ENCODE measurements around the gene MCM9.
"Not testable (repeated sequence)": the region's sequence is repeated elsewhere in the genome, so short reads cannot be mapped to it uniquely, and the experiment has no call there.

Gene MCM9

GRCh38 chr6:118799826-118800225 lies 135.1 kb downstream of the MCM9 start:
- no peak for DNase-seq (ENCODE audit: low read depth)

GRCh38 chr6:118796548-118796947 lies 138.4 kb downstream of the MCM9 start:
- DNase-seq (ENCODE audit: low read depth), result not testable (repeated sequence)

More at GRCh38 chr6:118799826-118800225, 135.1 kb downstream of the MCM9 start:
- no peak overlapping the region for H3K4me3 ChIP-seq (ENCODE audit: low read depth, low read length)
- TF ChIP-seq POLR2A (IDR thresholded peaks at IDR 0.05; ENCODE audit: extremely low read depth, insufficient read length) (no peak), CTCF (IDR thresholded peaks at IDR 0.05; ENCODE audit: low read depth, low read length) (no peak), MAX (IDR thresholded peaks at IDR 0.05; ENCODE audit: low read depth, low read length) (no peak), MYC (IDR thresholded peaks at IDR 0.05; ENCODE audit: low read depth, low read length) (no peak)

GRCh38 chr6:118791499-118791898 lies 143.5 kb downstream of the MCM9 start:
- no peak for TF ChIP-seq POLR2A (IDR thresholded peaks at IDR 0.05; ENCODE audit: extremely low read depth, insufficient read length)
- no peak for TF ChIP-seq MAX (IDR thresholded peaks at IDR 0.05; ENCODE audit: low read depth, low read length)
- TF ChIP-seq MYC (IDR thresholded peaks at IDR 0.05; ENCODE audit: low read depth, low read length), result no peak
- TF ChIP-seq CTCF (IDR thresholded peaks at IDR 0.05; ENCODE audit: low read depth, low read length), result no peak

More at GRCh38 chr6:118796548-118796947, 138.4 kb downstream of the MCM9 start:
- not testable (repeated sequence) for H3K4me3 ChIP-seq (ENCODE audit: low read depth, low read length)

GRCh38 chr6:118789954-118790353 lies 145.0 kb downstream of the MCM9 start:
- DNase-seq (ENCODE audit: low read depth), result no peak
- TF ChIP-seq MAX (IDR thresholded peaks at IDR 0.05; ENCODE audit: low read depth, low read length), result no peak
- no peak for TF ChIP-seq CTCF (IDR thresholded peaks at IDR 0.05; ENCODE audit: low read depth, low read length)
- no peak for TF ChIP-seq MYC (IDR thresholded peaks at IDR 0.05; ENCODE audit: low read depth, low read length)
- TF ChIP-seq POLR2A (IDR thresholded peaks at IDR 0.05; ENCODE audit: extremely low read depth, insufficient read length), result no peak
- H3K4me3 ChIP-seq (ENCODE audit: low read depth, low read length), result no peak overlapping the region

More at GRCh38 chr6:118791499-118791898, 143.5 kb downstream of the MCM9 start:
- no peak overlapping the region for H3K4me3 ChIP-seq (ENCODE audit: low read depth, low read length)
- no peak for DNase-seq (ENCODE audit: low read depth)

GRCh38 chr6:118789419-118789818 lies 145.5 kb downstream of the MCM9 start:
- TF ChIP-seq MYC (IDR thresholded peaks at IDR 0.05; ENCODE audit: low read depth, low read length) (no peak), POLR2A (IDR thresholded peaks at IDR 0.05; ENCODE audit: extremely low read depth, insufficient read length) (no peak), MAX (IDR thresholded peaks at IDR 0.05; ENCODE audit: low read depth, low read length) (no peak), CTCF (IDR thresholded peaks at IDR 0.05; ENCODE audit: low read depth, low read length) (no peak)
- no peak for DNase-seq (ENCODE audit: low read depth)

GRCh38 chr6:118788702-118789101 lies 146.3 kb downstream of the MCM9 start:
- no peak for DNase-seq (ENCODE audit: low read depth)
- no peak for TF ChIP-seq MAX (IDR thresholded peaks at IDR 0.05; ENCODE audit: low read depth, low read length)
- TF ChIP-seq MYC (IDR thresholded peaks at IDR 0.05; ENCODE audit: low read depth, low read length), result no peak
- no peak for TF ChIP-seq CTCF (IDR thresholded peaks at IDR 0.05; ENCODE audit: low read depth, low read length)
- TF ChIP-seq POLR2A (IDR thresholded peaks at IDR 0.05; ENCODE audit: extremely low read depth, insufficient read length), result no peak
- H3K4me3 ChIP-seq (ENCODE audit: low read depth, low read length), result no peak overlapping the region

More at GRCh38 chr6:118789419-118789818, 145.5 kb downstream of the MCM9 start:
- no peak overlapping the region for H3K4me3 ChIP-seq (ENCODE audit: low read depth, low read length)

Data from NB4 (cell line).